PC-9 (cell line): Measurements from ENCODE around the gene CDC20B. TPM values are rescaled to one million over a fixed set of nuclear protein-coding genes. Genes with fewer than 3 reads are reported as not detected.

Experiments used
- BruUV-seq: library from RNA; stranded (reverse); fragments of 400-500 nt; replicated peaks from 2 replicates; lab custom pipeline; 2021; lab: Mats Ljungman, UMichigan
- CTCF ChIA-PET: fragments of 300-600 bp; sonication (Branson Sonifier 250); formaldehyde crosslinking; loops from one replicate; lab custom pipeline; 2022; ENCODE audit warnings: antibody characterized with exemption; lab: Charles Lee
- POLR2A ChIA-PET: fragments of 300-600 bp; sonication (Branson Sonifier 250); formaldehyde crosslinking; loops from one replicate; lab custom pipeline; 2022; ENCODE audit warnings: antibody characterized with exemption; ENCODE audit not compliant: unreplicated experiment; lab: Charles Lee
- DNase-seq, 2 experiments: peaks; one replicate each; pipeline versions ENCODE4 v3.0.0 to v3.0.0-alpha.2; 2015 to 2022; ENCODE audit warnings: mixed read lengths in 1 of 2
- H2AFZ ChIP-seq: fragments of 200-600 bp; sonication (generic); 2 replicates; pipeline ENCODE4 v1.8.1; 2017; ENCODE audit warnings: antibody characterized with exemption
- H3F3A ChIP-seq: fragments of 200-600 bp; sonication (generic); 2 replicates; pipeline ENCODE4 v1.8.1; 2017; ENCODE audit warnings: antibody characterized with exemption, mild to moderate bottlenecking, low read depth; ENCODE audit not compliant: insufficient read depth
- H3K27ac ChIP-seq: fragments of 200-600 bp; sonication (generic); 2 replicates; pipeline ENCODE4 v1.6.1; 2016; ENCODE audit warnings: mixed run types
- H3K27me3 ChIP-seq: fragments of 200-600 bp; sonication (generic); 2 replicates; pipeline ENCODE4 v1.6.1; 2016; ENCODE audit warnings: low read depth, mixed run types; ENCODE audit not compliant: insufficient read depth
- H3K36me3 ChIP-seq: fragments of 200-600 bp; sonication (generic); 2 replicates; pipeline ENCODE4 v1.6.1; 2016; ENCODE audit warnings: low read depth, mixed run types
- H3K4me1 ChIP-seq: fragments of 200-600 bp; sonication (generic); replicated peaks from 2 replicates; pipeline ENCODE4 v1.6.1; 2016; ENCODE audit warnings: mixed run types; ENCODE audit not compliant: insufficient read depth
- H3K4me2 ChIP-seq: fragments of 200-600 bp; sonication (generic); 2 replicates; pipeline ENCODE4 v1.6.1; 2017; ENCODE audit warnings: mixed run types
- H3K4me3 ChIP-seq: fragments of 200-600 bp; sonication (generic); 2 replicates; pipeline ENCODE4 v1.6.1; 2016; ENCODE audit warnings: mixed run types
- H3K79me2 ChIP-seq: fragments of 200-600 bp; sonication (generic); 2 replicates; pipeline ENCODE4 v1.6.1; 2017; ENCODE audit warnings: low read depth, mixed run types
- H3K9me2 ChIP-seq: fragments of 200-600 bp; sonication (generic); 2 replicates; pipeline ENCODE4 v1.8.1; 2017; ENCODE audit warnings: mild to moderate bottlenecking; ENCODE audit not compliant: insufficient read depth
- H3K9me3 ChIP-seq: fragments of 200-600 bp; sonication (generic); 2 replicates; pipeline ENCODE4 v1.8.1; 2016; ENCODE audit warnings: low read depth; ENCODE audit not compliant: insufficient read depth
- H4K20me1 ChIP-seq: fragments of 200-600 bp; sonication (generic); 2 replicates; pipeline ENCODE4 v1.8.1; 2017; ENCODE audit not compliant: insufficient read depth
- CTCF ChIP-seq: fragments of 200-600 bp; sonication (generic); conservative IDR thresholded peaks from 2 replicates; pipeline ENCODE4 v1.6.1; 2017; ENCODE audit warnings: mixed run types, antibody characterized with exemption, mild to moderate bottlenecking, moderate library complexity
- EZH2 ChIP-seq: fragments of 200-600 bp; sonication (generic); IDR thresholded peaks from 2 replicates; pipeline ENCODE4 v1.8.0; 2017; ENCODE audit warnings: antibody characterized with exemption, low read depth
- intact Hi-C: fragments of 100-400 bp; cut with micrococcal nuclease; formaldehyde crosslinking; loops from one replicate; pipeline ENCODE4 v1.10.0; 2022; ENCODE audit not compliant: unreplicated experiment
- total RNA-seq: library from RNA; stranded (reverse); gene quantifications from 2 replicates; pipeline ENCODE4 v1.2.3, GENCODE V29; 2021

The CDC20B gene
- total RNA-seq, 1 experiment from 2014 or later: not detected

- Histone ChIP-seq H3K4me1 (no peaks in the 10 kb centered on the region), H3K36me3 (no peaks in the 10 kb centered on the region), H4K20me1 (no peaks in the 10 kb centered on the region), H3K4me2 (no peak overlapping the region), H3K79me2 (no peaks in the 10 kb centered on the region), H3F3A (no peaks in the 10 kb centered on the region), H3K27ac (no peak overlapping the region), H3K9me2 (no peaks in the 10 kb centered on the region), H3K27me3 (peaks cover 8% of the 10 kb centered on the region), H3K4me3 (no peak overlapping the region), H3K9me3 (no peaks in the 10 kb centered on the region; the same call in 1 of the 2 replicates), H2AFZ (no peak overlapping the region)
- ChIA-PET POLR2A (no interaction called here), CTCF (no interaction called here)
- intact Hi-C loops: no loop called here
- BruUV-seq: no TSS peak
- DNase-seq: no peak
- TF ChIP-seq EZH2: no peak
- TF ChIP-seq CTCF: no peak
Measured at GRCh38 chr5:55081541-55081940, 91.4 kb downstream of the CDC20B start.

DNA sequence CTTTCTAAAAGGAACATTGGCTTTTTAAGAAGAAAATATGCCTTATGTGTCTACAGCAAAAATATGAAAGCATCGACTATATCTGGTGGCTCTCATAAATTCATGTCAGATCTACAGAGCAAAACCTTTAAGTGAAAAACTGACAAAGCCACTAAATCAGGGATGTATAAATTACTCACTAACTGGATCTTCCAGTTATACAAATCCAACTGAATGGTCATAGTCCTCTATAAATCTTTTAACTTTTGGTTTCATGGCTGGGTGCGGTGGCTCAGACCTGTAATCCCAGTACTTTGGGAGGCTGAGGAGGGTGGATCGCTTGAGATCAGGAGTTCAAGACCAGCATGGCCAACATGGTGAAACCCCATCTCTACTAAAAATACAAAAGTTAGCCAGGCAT, 99.8 kb downstream of the CDC20B start:
- DNase-seq: no peak
- Histone ChIP-seq H3K4me1 (no peaks in the 10 kb centered on the region), H2AFZ (no peak overlapping the region), H3K79me2 (no peaks in the 10 kb centered on the region), H3K9me2 (no peaks in the 10 kb centered on the region), H3K36me3 (no peaks in the 10 kb centered on the region), H3K27ac (no peak overlapping the region), H3K4me3 (no peak overlapping the region), H3K27me3 (peaks cover 10% of the 10 kb centered on the region; the same call in 1 of the 2 replicates), H4K20me1 (no peaks in the 10 kb centered on the region), H3K4me2 (no peak overlapping the region), H3K9me3 (no peaks in the 10 kb centered on the region), H3F3A (no peaks in the 10 kb centered on the region)
- intact Hi-C loops: no loop called here
- no peak for TF ChIP-seq EZH2
- TF ChIP-seq CTCF: no peak
- no TSS peak for BruUV-seq
- POLR2A ChIA-PET: no interaction called here
- CTCF ChIA-PET: no interaction called here

- no peaks in the 10 kb centered on the region for H3K36me3 ChIP-seq
- H3K4me2 ChIP-seq: no peak overlapping the region
- H3K27ac ChIP-seq: no peak overlapping the region
- CTCF ChIA-PET: no interaction called here
- H3F3A ChIP-seq: no peaks in the 10 kb centered on the region
- DNase-seq: no peak
- H3K4me3 ChIP-seq: no peak overlapping the region
- no peaks in the 10 kb centered on the region for H3K9me3 ChIP-seq
- intact Hi-C loops: no loop called here
- TF ChIP-seq CTCF (no peak), EZH2 (no peak)
- no peaks in the 10 kb centered on the region for H3K79me2 ChIP-seq
- no peaks in the 10 kb centered on the region for H3K9me2 ChIP-seq
- H3K4me1 ChIP-seq: no peaks in the 10 kb centered on the region
- H4K20me1 ChIP-seq: no peaks in the 10 kb centered on the region
- no TSS peak for BruUV-seq
- H2AFZ ChIP-seq: no peak overlapping the region
- peaks cover 10% of the 10 kb centered on the region; the same call in 1 of the 2 replicates for H3K27me3 ChIP-seq
- POLR2A ChIA-PET: no interaction called here
Measured at GRCh38 chr5:55072666-55073065, 100.3 kb downstream of the CDC20B start.
